K562 (cell line): ENCODE results near the gene PDHB. TPM values are rescaled to one million over a fixed set of nuclear protein-coding genes. Genes with fewer than 3 reads are reported as not detected.

ENCODE experiments used
- ARID2 ChIP-seq: fragments of 450-650 bp; IDR thresholded peaks from 2 replicates; pipeline ENCODE4 v1.6.1; 2017; ENCODE audit warnings: antibody characterized with exemption, mild to moderate bottlenecking
- BACH1 ChIP-seq: fragments of 200-800 bp; sonication (Bioruptor generic); IDR thresholded peaks from 2 replicates; pipeline ENCODE4 v1.6.1; 2016; ENCODE audit warnings: missing genetic modification characterization, missing compliant biosample characterization
- CBFA2T3 ChIP-seq: fragments of 450-650 bp; IDR thresholded peaks from 2 replicates; pipeline ENCODE4 v1.6.1; 2017
- CHD4 ChIP-seq: fragments of 200-600 bp; sonication (generic); IDR thresholded peaks from 3 replicates; pipeline ENCODE4 v1.6.1; 2012; ENCODE audit warnings: low read depth, mild to moderate bottlenecking, mixed read lengths, low read length, inconsistent platforms; ENCODE audit not compliant: insufficient read depth, insufficient replicate concordance, poor library complexity, severe bottlenecking
- CSDE1 ChIP-seq, 2 experiments: fragments of 450-650 bp; IDR thresholded peaks; 2 replicates each; pipeline ENCODE4 v1.6.1; 2016; ENCODE audit warnings: mild to moderate bottlenecking in 1 of 2
- DIDO1 ChIP-seq: fragments of 450-650 bp; IDR thresholded peaks from 2 replicates; pipeline ENCODE4 v1.6.1; 2016; ENCODE audit warnings: low read depth, missing biosample characterization, missing genetic modification characterization
- EP300 ChIP-seq: IDR thresholded peaks from 2 replicates; pipeline ENCODE4 v1.6.1; 2012; ENCODE audit warnings: low read length, improper control_type of control experiment
- FIP1L1 ChIP-seq: fragments of 200-400 bp; formaldehyde crosslinking; IDR thresholded peaks from 2 replicates; pipeline ENCODE4 v1.6.1; 2018; ENCODE audit warnings: mild to moderate bottlenecking, low read depth, low read length; ENCODE audit not compliant: poor library complexity, severe bottlenecking
- GTF2A2 ChIP-seq: IDR thresholded peaks from 2 replicates; pipeline ENCODE4 v1.6.1; 2016; ENCODE audit warnings: mild to moderate bottlenecking, missing genetic modification characterization, missing compliant biosample characterization
- GTF2E2 ChIP-seq: fragments of 200-800 bp; sonication (Bioruptor generic); IDR thresholded peaks from 2 replicates; pipeline ENCODE4 v1.6.1; 2016; ENCODE audit warnings: missing genetic modification characterization, missing compliant biosample characterization
- KDM5B ChIP-seq: fragments of 200-600 bp; sonication (generic); IDR thresholded peaks from 2 replicates; pipeline ENCODE4 v1.6.1; 2012; ENCODE audit warnings: low read depth, mild to moderate bottlenecking, moderate library complexity, low read length, control low read depth, inconsistent platforms; ENCODE audit not compliant: insufficient replicate concordance
- LEF1 ChIP-seq: fragments of 450-650 bp; IDR thresholded peaks from 2 replicates; pipeline ENCODE4 v1.6.1; 2016; ENCODE audit warnings: mild to moderate bottlenecking
- MEF2A ChIP-seq: IDR thresholded peaks from 2 replicates; pipeline ENCODE4 v1.6.1; 2011; ENCODE audit warnings: low read depth, mild to moderate bottlenecking, low read length, moderate library complexity; ENCODE audit not compliant: control insufficient read depth
- PTRF ChIP-seq: fragments of 450-650 bp; IDR thresholded peaks from 2 replicates; pipeline ENCODE4 v1.6.1; 2016; ENCODE audit warnings: mild to moderate bottlenecking, missing genetic modification characterization, missing compliant biosample characterization
- SIRT6 ChIP-seq: IDR thresholded peaks from one replicate; pipeline ENCODE4 v1.6.1; 2012; ENCODE audit warnings: low read depth, mild to moderate bottlenecking, control low read depth, inconsistent platforms, low read length, moderate library complexity
- SPI1 ChIP-seq: IDR thresholded peaks from 2 replicates; pipeline ENCODE4 v1.6.1; 2011; ENCODE audit warnings: low read depth, low read length, control low read depth, borderline replicate concordance
- ZNF124 ChIP-seq: sonication (generic); formaldehyde crosslinking; IDR thresholded peaks from 2 replicates; pipeline ENCODE4 v1.8.1; 2022; ENCODE audit warnings: missing genetic modification reagents
- ZNF232 ChIP-seq: sonication (generic); formaldehyde crosslinking; IDR thresholded peaks from 2 replicates; pipeline ENCODE4 v1.8.0; 2022; ENCODE audit warnings: mild to moderate bottlenecking, missing genetic modification reagents
- ZNF717 ChIP-seq: fragments of 250-450 bp; sonication (Bioruptor Pico); IDR thresholded peaks from 2 replicates; pipeline ENCODE4 v1.5.0; 2021
- ZSCAN29 ChIP-seq: fragments of 450-650 bp; IDR thresholded peaks from 2 replicates; pipeline ENCODE4 v1.6.1; 2017
- polyA plus RNA-seq, 8 experiments: library from polyadenylated mRNA; depleted of rRNA in 4 of 8; stranded (reverse) in 5 of 8; unstranded in 3 of 8; fragments of >200 nt; fragmentation: Nextera tagmentation in 2 of 8; fragmentation: Illumina TruSeq in 1 of 8; extraction: Ambion mirVana in 2 of 8; extraction: Trizol in 1 of 8; gene quantifications; 2 replicates each; pipeline versions ENCODE4 v1.2.1 to v1.2.3, GENCODE V29; 2011 to 2014; ENCODE audit warnings: inconsistent platforms in 1 of 8, missing spikeins in 1 of 8
- total RNA-seq, 7 experiments: library from RNA; depleted of rRNA in 6 of 7; stranded (reverse); fragments of >200 nt in 6 of 7; fragmentation: Illumina TruSeq in 2 of 7; extraction: Trizol in 2 of 7; gene quantifications; 2 replicates each; pipeline versions ENCODE4 v1.2.1 to v1.2.3, GENCODE V29; 2011 to 2021; ENCODE audit warnings: low replicate concordance in 1 of 7
- TF ChIP-seq, protein P1 (sequence below): fragments of 250-450 bp; sonication (Bioruptor Pico); IDR thresholded peaks from 2 replicates; pipeline ENCODE4 v1.8.0; 2022; ENCODE audit warnings: moderate library complexity, mild to moderate bottlenecking, inconsistent platforms
- TF ChIP-seq, protein P2 (sequence below): fragments of 450-650 bp; IDR thresholded peaks from 2 replicates; pipeline ENCODE4 v1.7.1; 2018; ENCODE audit warnings: mild to moderate bottlenecking, low read depth; ENCODE audit not compliant: partially characterized antibody
- TF ChIP-seq, protein P3 (sequence below): sonication (generic); formaldehyde crosslinking; IDR thresholded peaks from 2 replicates; pipeline ENCODE4 v1.8.1; 2022; ENCODE audit warnings: missing genetic modification reagents
- TF ChIP-seq, protein P4 (sequence below): fragments of 450-650 bp; IDR thresholded peaks from 2 replicates; pipeline ENCODE4 v1.7.0; 2016; ENCODE audit warnings: borderline replicate concordance

The PDHB gene
- total and polyA plus RNA-seq, 9 of the 15 experiments (the other 6 are each of a cell fraction or from before 2014, with no cell fraction given), result 51.2 to 178 (median 85.2) TPM

DNA sequence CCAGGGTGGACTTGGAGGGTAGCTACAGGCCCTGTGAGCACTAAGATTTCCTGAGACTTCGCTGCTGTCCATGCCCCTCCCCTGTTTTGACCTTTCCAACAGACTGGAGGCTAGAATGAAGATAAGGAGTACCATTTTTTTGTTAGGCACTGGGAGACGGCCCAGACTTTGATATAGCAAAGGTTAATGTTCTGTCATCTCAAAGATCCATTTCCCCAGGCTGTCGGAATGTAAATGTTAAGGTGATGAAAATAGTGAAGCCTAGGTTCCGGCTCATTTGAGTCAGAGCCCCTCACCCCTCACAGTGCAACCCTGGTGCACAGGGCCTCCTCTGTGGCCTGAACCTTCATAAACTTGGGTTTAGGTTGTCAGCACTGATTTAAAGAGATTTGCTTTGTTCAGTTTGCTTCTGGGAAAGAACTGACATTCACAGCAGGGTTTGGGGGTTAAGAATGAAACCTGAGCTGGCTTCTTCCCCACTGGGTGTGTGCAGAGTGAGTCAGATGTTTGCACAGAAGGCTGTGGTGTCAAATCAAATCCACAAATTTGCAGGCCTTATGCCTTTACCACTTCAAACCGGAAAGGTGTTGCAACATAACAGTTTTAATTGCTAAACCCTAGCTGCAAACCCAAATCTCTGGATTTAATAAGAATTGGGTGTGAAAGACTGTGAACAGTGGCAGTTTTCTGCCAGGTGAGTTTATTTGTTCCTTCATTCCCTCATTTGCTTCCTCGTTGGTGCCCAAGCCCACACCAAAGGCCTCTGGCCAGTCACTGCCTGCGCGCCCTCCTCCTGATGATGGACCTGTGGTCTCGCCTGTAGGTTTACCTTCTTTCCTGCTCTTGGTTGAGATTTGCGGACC is 37.6 kb upstream of the PDHB start (continued):
- TF ChIP-seq EP300 (peak; percentile 47), KDM5B (no peak), CSDE1 (IDR thresholded peaks at IDR 0.05) (no peak), SIRT6 (no peak), ZSCAN29 (no peak), FIP1L1 (no peak), GTF2A2 (tag) (no peak), SPI1 (no peak), ARID2 (no peak), PTRF (tag) (no peak), BACH1 (tag) (no peak), DIDO1 (tag) (no peak), LEF1 (peak; percentile 65; the same call in 1 of the 2 replicates), CHD4 (no peak), MEF2A (no peak), GTF2E2 (tag) (no peak), CBFA2T3 (peak; percentile 79), ZNF232 (no peak), ZNF717 (CRISPR knock-in tag) (no peak), ZNF124 (CRISPR knock-in tag) (no peak)
- TF ChIP-seq, protein P1, sequence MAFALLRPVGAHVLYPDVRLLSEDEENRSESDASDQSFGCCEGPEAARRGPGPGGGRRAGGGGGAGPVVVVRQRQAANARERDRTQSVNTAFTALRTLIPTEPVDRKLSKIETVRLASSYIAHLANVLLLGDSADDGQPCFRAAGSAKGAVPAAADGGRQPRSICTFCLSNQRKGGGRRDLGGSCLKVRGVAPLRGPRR (CRISPR knock-in tag), result no peak
- TF ChIP-seq, protein P2, sequence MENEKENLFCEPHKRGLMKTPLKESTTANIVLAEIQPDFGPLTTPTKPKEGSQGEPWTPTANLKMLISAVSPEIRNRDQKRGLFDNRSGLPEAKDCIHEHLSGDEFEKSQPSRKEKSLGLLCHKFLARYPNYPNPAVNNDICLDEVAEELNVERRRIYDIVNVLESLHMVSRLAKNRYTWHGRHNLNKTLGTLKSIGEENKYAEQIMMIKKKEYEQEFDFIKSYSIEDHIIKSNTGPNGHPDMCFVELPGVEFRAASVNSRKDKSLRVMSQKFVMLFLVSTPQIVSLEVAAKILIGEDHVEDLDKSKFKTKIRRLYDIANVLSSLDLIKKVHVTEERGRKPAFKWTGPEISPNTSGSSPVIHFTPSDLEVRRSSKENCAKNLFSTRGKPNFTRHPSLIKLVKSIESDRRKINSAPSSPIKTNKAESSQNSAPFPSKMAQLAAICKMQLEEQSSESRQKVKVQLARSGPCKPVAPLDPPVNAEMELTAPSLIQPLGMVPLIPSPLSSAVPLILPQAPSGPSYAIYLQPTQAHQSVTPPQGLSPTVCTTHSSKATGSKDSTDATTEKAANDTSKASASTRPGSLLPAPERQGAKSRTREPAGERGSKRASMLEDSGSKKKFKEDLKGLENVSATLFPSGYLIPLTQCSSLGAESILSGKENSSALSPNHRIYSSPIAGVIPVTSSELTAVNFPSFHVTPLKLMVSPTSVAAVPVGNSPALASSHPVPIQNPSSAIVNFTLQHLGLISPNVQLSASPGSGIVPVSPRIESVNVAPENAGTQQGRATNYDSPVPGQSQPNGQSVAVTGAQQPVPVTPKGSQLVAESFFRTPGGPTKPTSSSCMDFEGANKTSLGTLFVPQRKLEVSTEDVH, result no peak
- TF ChIP-seq, protein P3, sequence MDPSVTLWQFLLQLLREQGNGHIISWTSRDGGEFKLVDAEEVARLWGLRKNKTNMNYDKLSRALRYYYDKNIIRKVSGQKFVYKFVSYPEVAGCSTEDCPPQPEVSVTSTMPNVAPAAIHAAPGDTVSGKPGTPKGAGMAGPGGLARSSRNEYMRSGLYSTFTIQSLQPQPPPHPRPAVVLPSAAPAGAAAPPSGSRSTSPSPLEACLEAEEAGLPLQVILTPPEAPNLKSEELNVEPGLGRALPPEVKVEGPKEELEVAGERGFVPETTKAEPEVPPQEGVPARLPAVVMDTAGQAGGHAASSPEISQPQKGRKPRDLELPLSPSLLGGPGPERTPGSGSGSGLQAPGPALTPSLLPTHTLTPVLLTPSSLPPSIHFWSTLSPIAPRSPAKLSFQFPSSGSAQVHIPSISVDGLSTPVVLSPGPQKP (CRISPR knock-in tag), result no peak
- TF ChIP-seq, protein P4, sequence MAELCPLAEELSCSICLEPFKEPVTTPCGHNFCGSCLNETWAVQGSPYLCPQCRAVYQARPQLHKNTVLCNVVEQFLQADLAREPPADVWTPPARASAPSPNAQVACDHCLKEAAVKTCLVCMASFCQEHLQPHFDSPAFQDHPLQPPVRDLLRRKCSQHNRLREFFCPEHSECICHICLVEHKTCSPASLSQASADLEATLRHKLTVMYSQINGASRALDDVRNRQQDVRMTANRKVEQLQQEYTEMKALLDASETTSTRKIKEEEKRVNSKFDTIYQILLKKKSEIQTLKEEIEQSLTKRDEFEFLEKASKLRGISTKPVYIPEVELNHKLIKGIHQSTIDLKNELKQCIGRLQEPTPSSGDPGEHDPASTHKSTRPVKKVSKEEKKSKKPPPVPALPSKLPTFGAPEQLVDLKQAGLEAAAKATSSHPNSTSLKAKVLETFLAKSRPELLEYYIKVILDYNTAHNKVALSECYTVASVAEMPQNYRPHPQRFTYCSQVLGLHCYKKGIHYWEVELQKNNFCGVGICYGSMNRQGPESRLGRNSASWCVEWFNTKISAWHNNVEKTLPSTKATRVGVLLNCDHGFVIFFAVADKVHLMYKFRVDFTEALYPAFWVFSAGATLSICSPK, result no peak
